NCI-H524 treated with DMSO at 0.1 percent for 48 hours (cell line): ENCODE data around the gene SLCO1A2.
"Not testable (repeated sequence)": the region's sequence is repeated elsewhere in the genome, so short reads cannot be mapped to it uniquely, and the experiment has no call there.

Experiments used
- DNase-seq: peaks from one replicate; lab custom pipeline; 2025; lab: John Stamatoyannopoulos, UW

SLCO1A2 gene, protein sequence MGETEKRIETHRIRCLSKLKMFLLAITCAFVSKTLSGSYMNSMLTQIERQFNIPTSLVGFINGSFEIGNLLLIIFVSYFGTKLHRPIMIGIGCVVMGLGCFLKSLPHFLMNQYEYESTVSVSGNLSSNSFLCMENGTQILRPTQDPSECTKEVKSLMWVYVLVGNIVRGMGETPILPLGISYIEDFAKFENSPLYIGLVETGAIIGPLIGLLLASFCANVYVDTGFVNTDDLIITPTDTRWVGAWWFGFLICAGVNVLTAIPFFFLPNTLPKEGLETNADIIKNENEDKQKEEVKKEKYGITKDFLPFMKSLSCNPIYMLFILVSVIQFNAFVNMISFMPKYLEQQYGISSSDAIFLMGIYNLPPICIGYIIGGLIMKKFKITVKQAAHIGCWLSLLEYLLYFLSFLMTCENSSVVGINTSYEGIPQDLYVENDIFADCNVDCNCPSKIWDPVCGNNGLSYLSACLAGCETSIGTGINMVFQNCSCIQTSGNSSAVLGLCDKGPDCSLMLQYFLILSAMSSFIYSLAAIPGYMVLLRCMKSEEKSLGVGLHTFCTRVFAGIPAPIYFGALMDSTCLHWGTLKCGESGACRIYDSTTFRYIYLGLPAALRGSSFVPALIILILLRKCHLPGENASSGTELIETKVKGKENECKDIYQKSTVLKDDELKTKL

DNA sequence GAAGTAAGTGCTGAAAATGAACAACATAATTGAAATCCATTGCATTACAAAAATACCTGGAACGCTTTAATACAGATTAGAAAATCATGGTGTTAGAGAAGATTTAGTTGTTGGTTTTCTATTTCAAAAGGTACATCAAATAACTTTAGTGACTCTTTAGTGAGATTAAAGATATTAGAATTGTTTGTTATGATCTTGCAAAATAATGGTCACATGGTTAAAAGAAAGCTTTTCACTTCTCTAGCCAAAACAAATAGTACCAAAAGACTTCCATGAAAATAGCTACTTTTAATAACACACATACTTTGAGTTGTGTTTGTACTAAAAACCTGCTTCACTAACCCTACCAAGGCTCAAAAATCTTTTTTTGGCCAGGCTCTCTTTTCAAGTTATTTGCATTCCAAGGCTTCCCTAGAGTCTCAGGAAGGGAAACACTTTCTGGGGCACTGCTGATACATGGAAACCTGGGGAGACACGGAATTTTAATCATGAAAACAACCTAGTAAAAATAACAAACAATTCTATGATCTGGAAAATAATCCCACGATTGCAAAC lies at the start of gene SLCO1A2:
Gene SLCO1A2 (minus strand): TSS at position 147 of the 555 bp plus-strand sequence. CDS start 270 bp downstream, outside the sequence.
- no peak for DNase-seq

DNA sequence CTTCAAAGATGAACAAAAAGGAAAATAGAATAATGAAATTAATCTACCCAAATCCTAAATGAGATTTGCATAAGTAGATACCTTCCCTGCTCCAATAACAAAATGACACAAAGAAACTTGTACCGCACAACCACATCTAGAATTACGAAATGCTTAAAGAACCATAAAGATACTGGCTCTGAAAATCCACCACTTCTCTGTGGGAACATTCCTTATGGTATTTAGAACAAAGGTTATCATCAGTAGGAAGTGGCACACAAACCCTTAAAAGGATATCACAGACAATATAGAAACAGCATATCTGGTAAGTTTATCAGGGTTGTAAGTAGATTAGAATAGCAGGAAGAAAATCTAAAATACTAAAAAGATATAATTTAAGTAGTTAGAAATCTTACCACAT lies 49.5 kb upstream of the SLCO1A2 start:
- no peak for DNase-seq

DNA sequence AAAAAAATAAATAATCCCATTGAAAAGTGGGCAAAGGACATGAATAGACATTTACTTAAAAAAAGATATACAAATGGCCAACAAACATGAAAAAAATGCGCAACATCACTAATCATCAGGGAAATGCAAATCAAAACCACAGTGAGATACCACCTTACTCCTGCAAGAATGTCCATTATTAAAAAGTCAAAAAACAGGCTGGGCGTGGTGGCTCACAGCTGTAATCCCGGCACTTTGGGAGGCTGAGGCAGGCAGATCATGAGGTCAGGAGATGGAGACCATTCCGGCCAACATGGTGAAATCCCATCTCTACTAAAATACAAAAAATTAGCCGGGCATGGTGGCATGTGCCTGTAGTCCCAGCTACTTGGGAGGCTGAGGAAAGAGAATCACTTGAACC lies 46.6 kb upstream of the SLCO1A2 start:
- not testable (repeated sequence) for DNase-seq

DNA sequence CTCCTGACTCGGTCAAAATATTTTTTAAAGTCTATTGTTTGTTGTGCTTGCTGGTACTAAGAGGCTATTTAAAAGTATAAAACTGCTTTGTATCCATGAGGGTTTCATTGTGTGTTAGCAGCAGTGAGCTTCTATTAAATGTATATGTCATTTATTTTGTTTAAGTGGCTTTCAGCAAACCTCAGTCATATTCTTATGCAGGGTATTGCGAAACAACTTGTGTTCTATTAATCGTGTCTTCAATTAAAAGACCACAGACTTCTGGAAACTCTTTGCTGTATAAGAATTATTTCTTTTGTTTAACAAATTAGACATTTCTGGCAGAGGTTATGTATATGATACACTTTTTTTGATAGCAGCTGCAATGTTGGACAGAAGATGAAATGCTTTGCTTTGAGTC lies 44.5 kb upstream of the SLCO1A2 start:
- no peak for DNase-seq

DNA sequence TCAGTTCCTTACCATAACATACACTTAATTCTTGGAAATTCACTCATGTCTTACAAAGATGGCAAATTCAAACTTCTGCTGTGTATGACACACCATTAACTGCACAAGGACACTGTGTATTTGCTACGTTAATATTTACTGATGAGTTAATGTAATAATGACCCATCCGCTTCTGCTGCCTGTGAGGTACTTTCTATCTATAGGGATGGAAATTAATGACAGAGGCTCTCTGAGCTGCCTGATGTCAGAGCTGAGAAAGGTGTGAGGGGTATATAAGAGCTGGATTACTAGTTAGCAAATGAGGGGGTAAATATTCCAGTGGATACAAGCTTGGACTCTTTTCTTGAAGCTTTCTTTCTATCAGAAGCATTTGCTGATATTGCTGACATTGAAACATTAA lies 37.9 kb upstream of the SLCO1A2 start, which contains the start of gene IAPP:
Gene IAPP (plus strand): TSS at position 301 of the 400 bp plus-strand sequence. CDS start 450 bp downstream, outside the sequence.
- no peak for DNase-seq

DNA sequence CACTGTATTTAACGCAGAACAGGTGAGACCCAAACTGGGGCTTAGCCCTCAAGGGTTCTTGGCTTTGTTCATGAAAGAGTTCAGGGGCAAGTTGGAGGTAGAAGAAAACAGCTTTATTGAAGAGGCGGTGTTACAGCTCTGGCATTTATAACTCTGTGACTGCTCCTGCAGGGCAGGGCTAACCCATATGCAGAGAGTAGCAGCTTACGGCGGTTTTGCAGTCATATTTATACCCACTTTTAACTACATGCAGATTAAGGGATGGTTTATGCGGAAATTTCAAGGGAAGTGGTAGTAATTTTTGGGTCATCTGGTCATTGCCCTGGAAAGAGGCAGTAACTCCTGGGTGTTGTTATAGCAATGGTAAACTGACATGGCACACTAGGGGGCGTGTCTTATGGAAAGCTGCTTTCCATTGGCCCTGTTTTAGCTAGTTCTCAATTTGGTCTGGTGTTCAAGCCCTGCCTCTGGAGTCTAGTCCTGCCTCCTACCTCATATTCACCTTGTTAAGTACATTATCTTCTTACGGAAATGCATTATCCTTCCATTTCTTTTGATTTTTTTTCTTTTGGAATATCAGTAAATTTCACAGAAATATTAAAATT lies 36.2 kb upstream of the SLCO1A2 start:
- no peak for DNase-seq

DNA sequence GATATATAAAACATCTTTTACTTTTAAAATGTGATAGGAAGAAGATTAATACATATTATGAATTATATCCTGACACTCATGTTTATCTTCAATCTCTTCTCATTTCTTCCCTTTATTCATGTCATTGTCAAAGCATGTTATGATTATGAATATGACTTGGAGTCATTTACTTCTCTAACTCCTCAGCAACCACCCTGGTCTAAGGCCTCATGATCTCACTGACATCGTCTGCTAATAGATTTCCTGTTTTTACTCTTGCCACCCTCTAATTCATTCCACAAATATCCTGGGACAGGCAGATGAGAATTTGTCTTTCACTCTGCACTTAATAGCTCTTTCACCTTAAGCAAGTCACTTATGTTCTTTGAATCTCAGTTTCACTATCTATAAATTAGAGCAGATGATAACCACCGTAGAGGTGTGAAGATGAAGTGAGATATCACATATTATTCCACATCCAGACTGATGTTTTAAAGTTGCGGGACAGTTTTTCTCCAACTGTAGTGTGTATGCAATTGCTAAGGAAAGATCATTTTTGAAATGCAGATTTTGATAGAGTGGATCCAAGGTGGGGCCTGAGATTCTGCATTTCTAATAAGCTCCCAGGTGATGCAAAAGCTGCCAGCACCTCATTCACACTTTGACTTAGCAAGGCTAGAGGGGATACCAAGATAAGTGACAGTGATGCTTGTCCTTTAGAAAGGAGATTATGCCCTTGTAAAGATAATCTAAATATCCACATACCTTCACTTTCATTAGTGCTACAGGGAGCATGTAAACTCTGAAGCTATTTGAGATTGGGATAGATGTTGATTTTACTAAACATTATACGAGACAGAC lies 34.6 kb upstream of the SLCO1A2 start:
- DNase-seq, result no peak

DNA sequence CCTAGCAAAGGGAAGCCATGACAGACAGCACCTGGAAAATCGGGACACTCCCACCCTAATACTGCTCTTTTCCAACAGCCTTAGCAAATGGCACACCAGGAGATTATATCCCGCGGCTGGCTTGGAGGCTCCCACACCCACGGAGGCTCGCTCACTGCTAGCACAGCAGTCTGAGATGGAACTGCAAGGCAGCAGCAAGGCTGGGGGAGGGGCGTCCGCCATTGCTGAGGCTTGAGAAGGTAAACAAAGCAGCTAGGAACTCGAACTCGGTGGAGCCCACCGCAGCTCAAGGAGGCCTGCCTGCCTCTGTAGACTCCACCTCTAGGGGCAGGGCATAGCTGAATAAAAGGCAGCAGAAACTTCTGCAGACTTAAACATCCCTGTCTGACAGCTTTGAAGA lies 25.9 kb upstream of the SLCO1A2 start:
- not testable (repeated sequence) for DNase-seq

DNA sequence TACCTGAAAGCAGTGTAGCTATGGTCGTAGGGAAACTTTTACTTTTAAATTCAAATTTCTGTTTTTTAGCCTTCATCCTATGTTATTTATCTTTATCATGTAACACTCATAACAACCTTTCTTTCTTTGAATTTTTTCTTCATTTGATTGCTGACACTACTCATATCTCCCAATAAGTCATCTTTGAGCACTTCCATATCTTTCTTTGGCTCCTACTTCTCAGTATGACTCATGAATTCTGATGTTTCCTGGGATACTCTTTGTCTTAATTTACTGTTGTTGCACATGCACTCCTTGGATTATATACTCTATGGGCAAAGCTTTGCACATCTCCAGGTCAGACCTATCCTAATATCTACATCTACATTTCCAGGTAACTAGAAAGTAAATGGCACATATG lies 19.9 kb upstream of the SLCO1A2 start:
- no peak for DNase-seq

DNA sequence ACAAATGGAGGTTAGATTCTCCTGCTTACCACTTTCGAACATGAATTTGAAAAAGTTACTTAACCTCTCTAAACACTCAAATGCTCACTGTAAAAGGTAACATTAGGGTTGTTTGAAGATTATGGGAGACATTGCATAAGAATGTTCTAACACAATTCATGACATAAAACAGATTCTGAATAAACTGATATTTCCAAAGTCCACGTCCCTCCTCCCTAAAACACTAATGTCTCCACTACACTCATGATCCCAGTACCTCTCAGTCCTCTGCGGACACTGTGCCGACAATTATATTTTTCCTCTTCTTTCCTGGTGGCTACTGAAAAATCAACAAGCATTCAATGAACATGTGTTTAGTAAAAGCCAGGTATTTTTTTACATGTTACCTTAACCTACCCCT lies 19.2 kb upstream of the SLCO1A2 start:
- no peak for DNase-seq

DNA sequence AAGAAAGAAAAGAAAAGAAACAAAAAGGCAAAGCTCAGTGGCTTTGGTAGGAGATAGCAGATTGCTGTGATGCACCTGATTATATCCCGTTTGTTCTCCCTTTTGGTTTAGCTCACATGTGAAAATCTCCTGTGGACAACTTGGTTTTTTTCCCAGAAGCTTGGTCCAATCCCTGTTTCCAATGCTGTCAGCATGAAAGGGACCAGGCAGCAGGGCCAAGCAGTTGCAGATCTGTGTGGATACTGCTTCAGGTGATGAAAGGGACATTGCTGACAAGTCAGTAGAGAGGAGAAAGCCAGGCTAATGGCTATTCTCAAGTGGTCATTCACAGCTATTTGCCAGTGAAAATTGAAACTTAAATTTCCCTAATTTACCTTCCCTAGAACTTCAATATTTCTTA lies 18.8 kb upstream of the SLCO1A2 start:
- no peak for DNase-seq

DNA sequence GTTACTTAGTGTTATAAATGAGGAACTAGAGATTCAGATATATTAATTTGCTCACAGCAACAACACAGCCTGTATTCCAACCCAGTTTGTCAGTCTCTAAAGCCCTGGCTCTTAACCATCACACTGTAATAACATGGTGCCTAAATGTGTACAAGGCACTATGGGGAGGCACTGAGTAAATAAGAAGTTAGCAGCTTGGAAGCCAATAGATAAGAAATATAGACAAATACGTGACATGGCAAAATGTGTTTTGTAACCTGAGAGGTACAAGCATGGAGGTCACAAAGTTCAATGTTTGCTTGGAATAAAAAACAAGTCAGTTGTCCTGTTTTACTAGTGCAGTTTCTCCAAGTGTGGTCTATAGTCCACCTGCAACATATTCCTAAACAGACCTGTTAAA lies 16.3 kb upstream of the SLCO1A2 start:
- no peak for DNase-seq

DNA sequence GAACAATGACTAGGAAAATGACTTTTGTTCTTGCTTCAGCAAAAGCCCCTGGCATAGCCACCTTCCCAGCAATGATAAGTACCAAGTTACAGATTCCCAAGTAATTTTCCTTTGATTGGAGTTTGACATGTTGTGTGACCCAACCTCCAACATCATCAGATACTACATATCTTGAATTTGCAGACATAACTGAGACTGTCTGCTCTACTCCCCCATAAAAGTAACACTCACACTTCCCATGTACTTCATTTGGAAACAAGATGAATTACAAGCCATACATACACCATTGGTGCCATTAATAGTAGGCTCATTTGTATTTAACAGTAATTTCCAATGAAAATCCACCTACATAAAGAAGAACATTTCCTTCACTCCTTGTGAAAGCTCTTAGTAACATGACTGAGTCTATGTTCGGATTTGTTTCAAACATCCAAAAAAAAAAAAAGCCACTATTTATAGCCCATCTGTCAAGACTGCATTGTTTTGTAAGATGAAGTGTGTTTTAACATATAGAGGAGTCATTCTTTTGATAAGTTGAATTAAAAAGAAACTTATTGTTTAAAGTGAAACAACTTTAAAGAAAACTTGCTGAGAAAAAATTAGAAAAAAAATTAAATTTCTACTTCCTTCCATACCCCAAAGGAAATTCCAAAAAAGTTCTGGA lies 12.0 kb upstream of the SLCO1A2 start:
- no peak for DNase-seq

DNA sequence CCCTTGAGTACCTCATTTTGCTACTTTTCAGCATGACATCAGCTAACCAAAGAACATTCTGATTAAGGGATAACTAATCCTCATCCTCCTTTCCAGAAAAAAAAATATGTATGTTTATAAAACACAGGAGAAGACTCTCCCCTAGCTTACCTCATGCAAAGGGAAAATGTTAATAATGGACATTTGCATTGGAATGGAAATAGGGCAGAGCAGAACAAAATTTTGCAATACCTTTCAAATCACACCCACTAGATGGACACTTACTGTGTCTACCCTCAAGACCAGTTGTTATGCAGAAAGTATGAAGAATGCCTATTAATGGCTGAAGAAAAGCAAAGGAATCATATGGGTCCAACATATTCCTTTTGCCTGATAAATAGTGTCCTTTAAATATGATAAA lies 8.9 kb upstream of the SLCO1A2 start:
- DNase-seq, result no peak

DNA sequence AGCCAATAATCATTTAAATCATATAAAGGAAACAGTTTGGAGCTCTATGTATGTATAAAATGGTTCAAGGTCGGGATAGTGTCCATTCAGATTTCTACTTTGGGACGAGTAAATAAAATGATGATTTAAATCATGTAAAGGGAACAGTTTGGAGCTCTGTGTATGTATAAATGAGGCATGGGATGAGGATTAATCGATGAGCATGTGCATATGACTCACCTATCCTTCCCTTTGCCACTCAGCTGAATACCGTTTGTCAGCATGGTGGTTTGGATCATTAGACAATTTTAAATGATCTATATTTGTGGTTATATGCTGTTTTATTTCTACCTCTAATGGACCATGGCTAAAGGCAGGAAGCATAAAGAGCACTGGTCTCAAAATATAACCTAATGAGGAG lies 7.1 kb upstream of the SLCO1A2 start:
- no peak for DNase-seq

DNA sequence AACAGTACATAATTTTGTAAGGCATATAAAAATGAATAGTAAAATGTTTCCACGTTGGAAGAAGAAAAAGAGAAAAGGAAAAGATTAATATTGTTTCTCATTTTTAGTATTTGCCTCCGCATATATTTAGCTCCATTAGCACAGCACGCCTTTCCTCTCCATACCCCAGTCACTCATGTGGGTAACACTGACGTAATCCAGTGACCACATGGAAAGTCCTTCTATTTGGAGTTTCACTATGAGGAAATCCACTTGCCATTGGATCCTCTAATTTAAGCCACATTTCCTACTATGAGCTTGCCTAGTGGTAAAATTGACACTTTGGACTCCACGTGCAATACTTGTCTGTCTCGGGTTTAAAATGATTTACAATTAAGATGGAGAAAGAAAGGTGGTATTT lies 5.7 kb upstream of the SLCO1A2 start:
- DNase-seq, result no peak

DNA sequence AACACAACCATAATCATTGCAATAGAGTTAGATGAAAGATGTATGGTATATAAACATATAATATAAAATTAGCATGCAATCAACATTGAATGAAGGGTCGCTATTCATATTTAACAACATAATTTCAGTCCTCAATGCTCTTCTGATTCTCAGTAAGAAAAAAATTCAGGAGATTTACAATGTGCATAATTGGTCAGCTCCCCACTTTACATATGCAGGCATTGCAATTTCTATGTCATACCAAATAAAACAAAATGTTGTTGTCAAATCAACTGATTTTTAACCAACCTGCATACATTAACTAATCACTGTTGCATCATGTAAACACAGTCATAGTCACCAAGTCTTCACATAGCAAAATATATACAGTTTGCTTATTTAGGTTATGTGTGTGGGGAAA lies 5.2 kb upstream of the SLCO1A2 start:
- no peak for DNase-seq

DNA sequence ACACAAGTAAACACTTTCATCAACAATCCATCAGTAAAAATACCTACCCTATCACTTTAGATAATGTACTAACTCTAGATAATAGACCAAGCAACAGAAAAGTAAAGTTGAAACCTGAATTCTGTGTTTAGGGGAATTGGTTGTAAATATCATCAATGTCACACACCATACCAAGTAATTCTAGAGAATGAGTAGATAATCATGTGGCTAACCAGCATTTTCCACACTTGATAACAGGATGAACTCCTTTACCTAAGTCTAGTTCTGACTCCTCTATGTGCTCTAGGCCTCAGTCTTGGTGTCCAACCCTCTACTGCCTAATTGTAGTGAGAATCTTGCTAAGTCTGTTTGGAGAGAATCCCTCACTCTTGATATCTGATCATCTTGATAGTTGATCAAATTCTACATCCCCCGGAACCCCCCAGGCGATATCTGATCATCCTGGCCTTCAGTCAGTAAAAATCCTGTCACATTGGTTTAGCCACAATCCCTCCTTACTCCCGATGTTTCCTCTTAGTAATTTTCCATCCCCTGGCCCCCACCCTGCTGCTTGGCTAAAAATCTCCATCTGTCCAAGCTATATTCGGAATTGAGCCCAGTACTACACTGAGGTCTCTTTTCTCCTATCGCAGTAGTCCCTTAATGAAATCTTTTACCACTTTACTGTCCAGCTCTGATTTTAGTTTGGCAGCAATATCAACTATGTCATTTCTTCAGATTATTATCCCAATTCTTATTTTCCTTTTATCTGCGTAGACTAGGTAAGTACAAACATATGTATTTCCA lies 3.4 kb upstream of the SLCO1A2 start:
- no peak for DNase-seq

DNA sequence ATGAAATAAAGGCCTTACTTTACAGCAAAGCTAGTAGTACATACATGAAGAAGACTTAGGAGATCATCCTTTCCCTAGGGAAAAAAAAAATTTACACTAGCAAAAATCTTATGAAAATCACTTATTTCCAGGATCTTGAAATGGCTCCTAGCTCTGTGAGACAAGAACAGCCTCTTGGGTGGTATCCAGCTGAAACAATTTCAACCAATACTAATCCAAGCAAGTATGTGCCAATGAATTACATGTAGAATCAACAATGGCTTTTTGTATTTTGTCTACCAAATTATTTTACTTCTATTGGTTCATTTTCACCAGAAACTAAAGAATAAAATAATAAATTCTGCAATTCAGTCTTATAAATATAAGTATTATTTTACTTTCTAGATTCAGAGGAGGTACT lies 2.7 kb upstream of the SLCO1A2 start:
- DNase-seq, result no peak

DNA sequence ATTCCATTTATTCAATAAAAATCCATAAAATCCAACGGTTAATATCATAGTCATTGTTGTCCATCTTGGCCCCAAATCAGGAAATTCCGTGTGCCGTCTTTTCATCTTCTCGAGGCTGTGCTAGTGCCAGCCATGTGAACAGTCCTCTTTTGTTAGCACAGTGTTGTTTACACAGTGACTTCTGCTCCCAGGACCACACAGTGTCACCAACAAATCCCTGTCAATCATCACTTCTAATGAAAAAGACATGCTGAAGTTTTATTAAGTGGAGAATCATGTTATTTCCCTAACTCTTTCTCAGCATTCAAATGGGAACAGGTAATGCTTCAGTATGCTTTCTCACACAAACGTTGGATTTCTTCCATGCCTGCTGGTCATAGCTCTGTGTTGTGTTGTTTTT lies 1.9 kb upstream of the SLCO1A2 start:
- DNase-seq, result no peak
